Dermis blood vessel endothelial cell (primary cell): ENCODE data around the gene MVK. TPM values are rescaled to one million over a fixed set of nuclear protein-coding genes. Genes with fewer than 3 reads are reported as not detected.

ENCODE experiments used
- DNase-seq: peaks from one replicate; pipeline ENCODE4 v3.0.0; 2010
- total RNA-seq: library from RNA; depleted of rRNA; stranded (reverse); fragments of >200 nt; gene quantifications from 2 replicates; pipeline ENCODE4 v1.2.3, GENCODE V29; 2014

Gene MVK
- total RNA-seq, 1 donor from 2014 or later: 18.2 TPM

- no peak for DNase-seq
Measured at GRCh38 chr12:109610523-109610922, 36.9 kb downstream of the MVK start.

- no peak for DNase-seq
Measured at GRCh38 chr12:109611223-109611622, 37.6 kb downstream of the MVK start.

DNA sequence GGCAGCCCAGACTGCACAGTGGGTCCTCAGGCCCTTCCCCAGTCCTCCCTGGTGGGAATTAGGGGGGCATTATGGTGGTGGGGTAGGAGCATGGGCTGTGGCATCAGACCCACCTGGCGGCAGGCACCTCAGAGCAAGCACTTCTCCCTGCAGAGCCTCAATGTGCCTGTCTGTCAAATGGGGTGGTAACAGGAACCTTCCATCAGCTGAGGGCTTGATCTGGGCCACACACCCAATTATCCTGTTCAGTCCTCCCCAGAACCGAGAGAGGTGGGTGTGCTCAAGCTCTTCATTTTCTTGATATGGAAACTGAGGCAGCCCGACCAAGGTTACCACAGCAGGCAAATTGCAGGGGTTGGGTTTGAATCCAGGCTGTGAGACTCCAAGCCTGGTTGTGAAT lies 38.4 kb downstream of the MVK start:
- DNase-seq: no peak

GRCh38 chr12:109612975-109613502 lies 39.4 kb downstream of the MVK start:
- DNase-seq: peak; percentile 47

DNA sequence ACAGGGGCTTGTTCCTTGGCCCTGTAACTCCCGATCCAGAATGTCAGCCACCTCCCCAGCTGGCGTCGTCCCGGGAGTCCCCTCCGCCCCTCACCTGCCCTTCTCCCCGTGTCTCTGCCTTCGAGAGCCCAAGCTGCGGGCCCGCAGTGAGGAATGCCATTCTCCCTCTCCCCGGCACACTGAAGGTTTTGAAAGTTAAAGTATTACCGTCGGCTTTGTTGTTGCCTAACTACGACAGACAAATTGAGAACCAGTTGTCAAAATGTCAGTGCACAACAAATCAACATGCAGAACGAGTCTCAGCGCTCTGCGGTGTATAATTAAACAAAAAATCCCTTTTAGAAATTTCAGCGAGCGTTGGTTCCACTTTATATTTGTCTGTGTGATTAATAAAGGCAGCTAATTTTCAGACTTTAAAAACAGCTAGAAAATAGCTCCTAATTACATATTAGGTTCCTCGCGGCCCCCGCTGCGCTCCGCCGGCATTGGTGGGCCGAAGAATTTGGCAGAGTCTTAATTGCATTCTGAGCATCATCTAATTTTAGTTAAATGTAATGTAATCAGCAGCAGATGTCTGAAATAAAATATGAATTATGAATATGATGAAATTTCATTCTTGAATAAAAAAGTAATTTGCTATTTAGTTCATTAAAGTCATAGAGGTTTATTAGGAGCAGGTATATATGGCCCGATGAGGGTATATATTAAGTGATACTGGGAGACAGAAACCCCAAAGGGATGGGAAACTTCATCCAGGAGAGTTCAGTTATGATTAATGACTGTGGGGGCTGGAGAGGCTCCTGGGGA lies 40.3 kb downstream of the MVK start:
- DNase-seq: no peak

GRCh38 chr12:109615556-109616229 lies 42.1 kb downstream of the MVK start:
- DNase-seq: no peak

GRCh38 chr12:109617491-109617890 lies 43.9 kb downstream of the MVK start:
- DNase-seq: no peak

DNA sequence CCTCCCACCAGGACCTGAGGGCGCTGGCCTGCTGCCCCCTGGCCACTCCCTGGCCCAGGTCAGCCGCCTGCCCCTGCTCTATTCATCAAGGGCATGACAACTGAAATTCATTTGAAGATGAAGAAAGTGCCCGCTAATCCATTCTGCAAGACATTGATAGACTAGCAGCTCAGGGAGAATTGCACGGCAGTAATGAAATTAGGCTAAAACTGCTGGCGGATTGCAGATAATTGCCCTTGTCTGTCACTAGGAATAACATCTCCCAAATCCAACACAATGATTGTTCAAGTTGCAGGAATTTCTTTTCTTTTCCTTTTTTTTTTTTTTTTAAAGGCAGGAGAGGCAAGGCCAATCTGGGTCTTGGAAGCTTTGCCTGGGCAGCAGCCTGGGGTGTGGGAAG lies 44.5 kb downstream of the MVK start:
- DNase-seq: no peak

DNA sequence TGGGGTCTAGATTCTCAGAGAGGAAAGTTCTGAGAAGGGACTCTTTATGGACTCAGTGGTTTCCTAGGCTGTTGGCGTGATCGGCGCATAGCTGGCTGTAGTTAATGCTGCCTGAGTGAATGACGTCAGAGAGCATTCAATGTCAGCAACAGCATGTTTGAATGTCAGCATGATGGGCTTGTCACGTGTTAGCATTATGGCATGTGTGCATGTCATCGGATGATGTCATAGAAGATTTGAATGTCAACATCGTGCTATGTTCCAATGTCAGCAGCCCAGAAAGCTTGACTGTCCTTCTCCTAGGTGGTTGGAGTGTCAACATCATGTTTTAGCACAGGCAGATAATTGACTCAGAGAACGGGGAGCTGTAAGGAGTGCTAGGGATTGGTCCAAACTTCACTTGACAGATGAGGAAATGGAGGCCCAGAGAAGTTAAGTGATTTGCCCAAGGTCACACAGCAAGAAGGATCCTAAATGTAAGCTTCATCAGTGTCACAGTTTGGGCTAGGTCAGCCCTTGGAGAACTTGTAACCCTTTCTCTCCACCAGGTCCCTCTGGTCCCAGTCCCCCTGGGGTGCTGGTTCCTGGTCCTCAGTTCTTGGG lies 45.5 kb downstream of the MVK start:
- no peak for DNase-seq

DNA sequence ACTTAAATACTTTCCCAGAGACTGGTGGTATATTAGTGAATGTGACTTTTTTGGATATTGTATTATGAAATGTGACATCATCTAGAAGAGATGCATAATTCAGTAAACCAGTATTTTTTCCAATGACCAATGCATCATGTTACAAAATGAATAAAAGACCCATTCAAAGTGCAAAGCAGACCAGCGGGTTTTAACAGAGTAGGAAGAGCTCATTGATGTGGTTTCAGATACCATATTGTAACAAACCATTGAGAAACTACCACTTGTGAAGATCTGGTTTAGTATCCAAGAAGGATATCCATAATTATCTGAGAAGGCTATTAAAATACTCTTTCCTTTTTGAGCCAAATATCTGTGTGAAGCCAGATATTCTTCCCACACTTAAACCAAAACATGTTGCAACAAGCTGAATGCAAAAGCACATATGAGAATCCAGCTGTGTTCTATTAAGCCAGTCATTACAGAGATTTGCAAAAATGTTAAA lies 47.7 kb downstream of the MVK start:
- DNase-seq: no peak

GRCh38 chr12:109621901-109622364 lies 48.3 kb downstream of the MVK start:
- no peak for DNase-seq

DNA sequence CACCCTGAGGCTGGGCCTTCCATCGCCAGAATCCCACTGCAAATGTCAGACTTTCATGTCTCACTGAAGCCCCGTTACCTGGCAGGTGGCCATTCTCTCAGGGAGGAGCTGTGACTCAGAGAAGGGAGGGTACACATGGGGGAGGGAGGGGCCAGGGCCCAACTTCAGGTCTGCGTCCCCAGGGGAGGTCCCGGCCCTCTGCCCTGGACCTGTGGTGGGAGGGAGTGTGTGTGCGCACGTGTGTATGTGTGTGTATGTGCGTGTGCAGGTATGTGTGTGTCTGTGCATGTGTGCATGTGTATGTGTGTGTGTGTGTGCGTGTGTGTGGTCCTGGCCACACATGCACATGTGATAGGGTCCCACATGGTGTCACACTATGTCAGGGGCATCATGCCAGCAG lies 50.9 kb downstream of the MVK start:
- DNase-seq: no peak

- DNase-seq: no peak
Measured at GRCh38 chr12:109625131-109625559, 51.6 kb downstream of the MVK start.

- DNase-seq: no peak
Measured at GRCh38 chr12:109625749-109626377, 52.3 kb downstream of the MVK start.

- DNase-seq: no peak
Measured at GRCh38 chr12:109626378-109627115, 53.0 kb downstream of the MVK start.

DNA sequence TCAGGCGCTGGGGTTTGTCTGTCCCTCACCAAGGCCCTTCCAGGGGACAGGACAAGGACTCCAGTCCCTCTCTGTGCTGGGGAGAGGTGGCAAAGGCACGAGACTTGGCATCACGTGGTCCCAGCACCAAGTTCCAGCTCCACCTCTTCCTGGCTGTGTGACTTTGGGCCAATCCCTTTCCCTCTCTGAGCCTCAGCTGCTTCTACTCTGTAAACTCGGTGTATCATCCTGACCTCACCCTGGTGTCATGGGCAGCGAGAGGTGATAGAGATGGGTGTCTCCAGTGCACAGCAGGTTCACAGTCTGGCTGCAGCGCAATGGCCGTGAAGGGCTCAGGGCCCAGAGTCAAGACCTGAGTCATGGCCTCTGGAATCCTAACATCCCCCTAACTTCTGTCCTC lies 54.0 kb downstream of the MVK start:
- no peak for DNase-seq

GRCh38 chr12:109630107-109630506 lies 56.5 kb downstream of the MVK start:
- no peak for DNase-seq

DNA sequence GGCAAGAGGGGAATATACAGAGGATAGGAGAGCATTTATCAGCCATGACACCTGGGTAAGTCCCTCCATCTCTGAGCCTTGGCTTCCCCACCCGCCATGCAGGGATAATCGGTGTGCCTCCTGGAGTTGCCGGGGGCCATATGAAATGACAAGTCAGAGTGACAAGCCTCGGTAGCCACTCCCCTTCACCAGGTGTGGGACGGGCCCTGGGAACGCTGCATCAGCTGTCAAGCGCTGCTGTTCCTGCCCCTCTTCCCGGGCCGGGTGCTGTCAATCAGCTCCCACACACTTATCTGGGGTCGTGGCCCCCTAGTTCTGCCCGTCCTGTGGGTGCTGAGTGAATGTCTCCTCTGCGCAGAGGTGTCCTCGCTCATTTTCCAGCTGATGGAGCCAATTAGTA lies 57.2 kb downstream of the MVK start:
- no peak for DNase-seq

DNA sequence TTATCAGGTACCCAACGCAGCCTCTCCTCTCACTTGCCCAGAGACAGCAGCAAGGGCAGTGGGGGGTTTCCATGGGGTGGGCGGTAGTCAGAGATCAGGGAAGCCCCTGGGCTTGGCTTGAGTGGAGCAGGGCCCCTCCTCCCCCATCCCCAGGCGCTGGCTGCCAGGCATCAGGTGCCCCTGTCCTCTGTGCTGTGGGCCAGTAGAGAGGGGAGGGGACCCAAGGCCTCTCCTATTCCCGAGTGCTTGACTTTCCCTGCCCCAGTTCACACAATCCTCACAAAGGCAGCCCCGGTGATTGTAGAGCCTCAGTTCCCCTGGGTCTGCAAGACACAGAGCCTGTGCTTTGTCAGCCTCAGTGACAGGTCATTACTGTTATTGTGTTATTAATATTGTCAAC lies 57.7 kb downstream of the MVK start:
- DNase-seq: no peak

DNA sequence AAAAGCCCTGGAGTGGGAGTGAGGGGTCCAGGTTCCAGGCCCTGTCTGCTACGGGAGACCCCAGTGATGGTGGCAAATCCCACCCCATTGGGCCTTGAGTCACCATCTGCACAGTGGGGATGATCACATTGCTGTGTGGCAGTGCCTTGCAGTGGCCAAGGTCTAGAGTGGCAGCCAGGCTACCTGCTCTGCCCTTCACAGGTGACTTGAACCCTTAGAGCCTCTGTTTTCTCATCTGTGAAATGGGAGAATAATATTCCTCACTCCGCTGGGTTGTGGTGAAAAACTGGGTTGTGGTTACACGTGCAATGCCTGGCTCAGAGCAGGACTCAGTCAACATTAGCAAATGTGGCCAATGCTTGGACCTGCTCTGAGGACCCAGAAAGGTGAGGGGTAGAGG lies 58.2 kb downstream of the MVK start:
- DNase-seq: no peak

DNA sequence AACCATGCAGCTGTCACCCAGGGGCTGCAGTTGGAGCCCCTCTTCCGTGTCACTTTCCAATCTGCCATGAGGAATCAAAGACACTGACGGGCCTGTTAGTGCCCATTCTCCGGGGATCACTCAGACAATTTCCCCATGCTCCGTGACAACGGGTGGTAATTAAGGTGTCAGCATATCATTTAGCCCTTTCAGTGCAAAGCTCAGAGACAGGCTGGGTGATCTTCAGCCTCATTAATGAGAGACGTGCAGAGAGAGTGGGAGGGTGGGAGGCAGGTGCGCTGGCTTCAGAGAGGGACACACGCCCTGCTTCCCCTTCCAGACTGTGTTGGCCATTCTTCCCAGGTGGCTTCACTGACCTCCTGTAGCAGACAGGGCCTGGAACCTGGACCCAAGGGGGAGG lies 58.7 kb downstream of the MVK start:
- no peak for DNase-seq

DNA sequence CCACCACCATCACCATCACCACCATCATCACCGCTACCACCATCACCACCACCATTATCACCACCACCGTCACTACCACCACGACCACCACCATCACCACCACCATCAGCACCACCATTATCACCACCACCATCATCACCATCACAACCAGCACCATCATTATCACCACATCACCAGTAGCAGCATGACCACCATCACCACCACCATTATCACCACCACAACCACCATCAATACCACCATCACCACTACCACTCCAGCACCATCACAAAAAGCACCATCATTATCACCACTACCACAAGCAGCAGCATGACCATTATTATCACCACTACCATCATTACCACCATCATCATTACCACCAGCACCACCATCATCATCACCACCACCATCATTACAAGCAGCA lies 62.1 kb downstream of the MVK start:
- no peak for DNase-seq
